ENCODE measurements around the gene CAPN5. TPM values are rescaled to one million over a fixed set of nuclear protein-coding genes. Genes with fewer than 3 reads are reported as not detected.
A peak's percentile ranks its signal among the peaks of the same experiment; 100 is the strongest.

CAPN5 gene
- total RNA-seq, 1 donor: 14.7 TPM

DNA sequence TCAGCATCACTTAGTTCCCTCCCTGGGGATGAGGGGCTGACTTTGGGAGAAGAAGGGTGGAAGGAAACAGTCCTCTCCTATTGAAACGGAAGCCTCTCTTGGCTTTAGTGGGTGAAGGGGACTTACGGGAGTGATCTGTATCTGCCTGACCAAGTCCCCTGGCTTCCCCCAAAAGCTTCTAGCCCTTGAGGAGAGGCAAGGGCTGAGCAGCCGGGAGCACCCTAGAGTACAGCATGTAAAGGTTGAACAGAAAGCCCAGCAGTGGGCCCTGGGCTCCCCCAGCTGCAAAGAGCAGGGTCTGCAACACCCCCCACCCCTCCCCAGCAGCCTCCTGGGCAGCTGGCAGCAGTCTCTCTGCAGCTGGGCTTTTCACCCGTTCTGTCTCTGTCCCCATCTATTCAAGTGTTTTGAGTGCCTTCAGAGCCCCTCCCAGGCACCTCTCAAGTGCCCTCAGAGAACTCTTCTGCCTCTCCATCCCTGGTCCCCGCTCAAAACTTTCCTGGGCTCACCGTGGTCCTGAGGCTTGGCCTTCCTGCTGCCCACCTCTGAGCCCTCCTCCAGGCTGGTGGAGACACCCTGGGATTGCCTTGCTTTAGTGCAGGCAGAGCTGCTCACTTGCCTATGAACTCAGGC lies 2.7 kb downstream of the CAPN5 start:
- H3K4me3 ChIP-seq (ENCODE audit: low read depth, low read length): no peak overlapping the region
- TF ChIP-seq, protein P1, sequence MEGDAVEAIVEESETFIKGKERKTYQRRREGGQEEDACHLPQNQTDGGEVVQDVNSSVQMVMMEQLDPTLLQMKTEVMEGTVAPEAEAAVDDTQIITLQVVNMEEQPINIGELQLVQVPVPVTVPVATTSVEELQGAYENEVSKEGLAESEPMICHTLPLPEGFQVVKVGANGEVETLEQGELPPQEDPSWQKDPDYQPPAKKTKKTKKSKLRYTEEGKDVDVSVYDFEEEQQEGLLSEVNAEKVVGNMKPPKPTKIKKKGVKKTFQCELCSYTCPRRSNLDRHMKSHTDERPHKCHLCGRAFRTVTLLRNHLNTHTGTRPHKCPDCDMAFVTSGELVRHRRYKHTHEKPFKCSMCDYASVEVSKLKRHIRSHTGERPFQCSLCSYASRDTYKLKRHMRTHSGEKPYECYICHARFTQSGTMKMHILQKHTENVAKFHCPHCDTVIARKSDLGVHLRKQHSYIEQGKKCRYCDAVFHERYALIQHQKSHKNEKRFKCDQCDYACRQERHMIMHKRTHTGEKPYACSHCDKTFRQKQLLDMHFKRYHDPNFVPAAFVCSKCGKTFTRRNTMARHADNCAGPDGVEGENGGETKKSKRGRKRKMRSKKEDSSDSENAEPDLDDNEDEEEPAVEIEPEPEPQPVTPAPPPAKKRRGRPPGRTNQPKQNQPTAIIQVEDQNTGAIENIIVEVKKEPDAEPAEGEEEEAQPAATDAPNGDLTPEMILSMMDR (IDR thresholded peaks at IDR 0.05; ENCODE audit: insufficient read depth, low read depth, low read length): no peak
- no peak for DNase-seq (ENCODE audit: low read depth)

DNA sequence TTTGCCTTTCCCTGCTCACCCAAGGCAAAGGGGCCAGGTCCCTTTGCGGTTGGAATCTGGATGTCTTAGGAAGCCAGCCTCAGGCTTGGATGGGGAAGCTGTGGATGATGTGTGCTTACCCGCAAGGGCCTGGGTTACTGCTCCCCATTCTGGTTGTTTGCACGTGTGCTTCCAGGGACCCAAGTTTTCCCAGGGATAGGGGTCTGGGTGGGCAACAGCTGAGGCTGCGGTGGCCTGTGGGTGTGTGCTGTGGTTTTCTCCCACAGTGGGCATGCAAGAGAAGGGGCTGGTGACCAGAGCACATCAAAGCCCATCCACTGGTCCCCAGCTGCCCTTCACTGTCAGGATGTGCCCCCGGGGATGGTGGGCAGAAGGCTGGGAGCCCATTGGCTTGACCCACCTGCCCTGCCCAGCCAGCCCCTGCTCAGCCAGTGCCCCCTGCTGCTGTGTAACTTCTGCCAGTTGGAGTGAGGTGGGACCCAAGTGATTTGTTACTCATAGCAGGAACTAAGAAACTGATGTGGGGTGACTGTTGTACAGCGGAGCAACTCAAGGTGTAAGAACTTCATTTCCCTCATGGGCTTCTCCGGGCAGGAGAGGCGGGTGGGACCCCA lies 3.3 kb downstream of the CAPN5 start:
- no peak for DNase-seq (ENCODE audit: low read depth)
- TF ChIP-seq, protein P1 (IDR thresholded peaks at IDR 0.05; ENCODE audit: insufficient read depth, low read depth, low read length): no peak
- no peak overlapping the region for H3K4me3 ChIP-seq (ENCODE audit: low read depth, low read length)

DNA sequence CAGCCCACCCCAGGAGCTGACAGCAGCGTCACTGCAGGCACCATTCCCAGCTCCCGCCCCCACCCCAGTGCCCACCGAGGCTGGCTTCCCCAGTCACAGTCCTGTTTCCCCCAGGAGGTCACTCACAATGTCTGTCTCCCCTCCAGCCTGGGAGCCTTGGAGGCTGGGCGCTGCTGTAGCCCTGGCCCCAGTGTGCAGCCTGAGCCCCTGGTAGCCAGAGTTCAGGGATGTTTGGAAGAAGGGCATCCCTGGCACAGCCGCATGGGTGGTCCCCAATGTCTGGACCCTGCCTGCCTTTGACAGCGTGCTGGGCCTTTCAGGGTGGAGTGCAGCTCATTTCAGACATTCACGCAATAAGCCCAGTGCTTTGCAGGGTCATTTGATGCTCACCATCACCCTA lies 4.3 kb downstream of the CAPN5 start:
- no peak overlapping the region for H3K4me3 ChIP-seq (ENCODE audit: low read depth, low read length)
- no peak for DNase-seq (ENCODE audit: low read depth)
- TF ChIP-seq, protein P1 (IDR thresholded peaks at IDR 0.05; ENCODE audit: insufficient read depth, low read depth, low read length): no peak

DNA sequence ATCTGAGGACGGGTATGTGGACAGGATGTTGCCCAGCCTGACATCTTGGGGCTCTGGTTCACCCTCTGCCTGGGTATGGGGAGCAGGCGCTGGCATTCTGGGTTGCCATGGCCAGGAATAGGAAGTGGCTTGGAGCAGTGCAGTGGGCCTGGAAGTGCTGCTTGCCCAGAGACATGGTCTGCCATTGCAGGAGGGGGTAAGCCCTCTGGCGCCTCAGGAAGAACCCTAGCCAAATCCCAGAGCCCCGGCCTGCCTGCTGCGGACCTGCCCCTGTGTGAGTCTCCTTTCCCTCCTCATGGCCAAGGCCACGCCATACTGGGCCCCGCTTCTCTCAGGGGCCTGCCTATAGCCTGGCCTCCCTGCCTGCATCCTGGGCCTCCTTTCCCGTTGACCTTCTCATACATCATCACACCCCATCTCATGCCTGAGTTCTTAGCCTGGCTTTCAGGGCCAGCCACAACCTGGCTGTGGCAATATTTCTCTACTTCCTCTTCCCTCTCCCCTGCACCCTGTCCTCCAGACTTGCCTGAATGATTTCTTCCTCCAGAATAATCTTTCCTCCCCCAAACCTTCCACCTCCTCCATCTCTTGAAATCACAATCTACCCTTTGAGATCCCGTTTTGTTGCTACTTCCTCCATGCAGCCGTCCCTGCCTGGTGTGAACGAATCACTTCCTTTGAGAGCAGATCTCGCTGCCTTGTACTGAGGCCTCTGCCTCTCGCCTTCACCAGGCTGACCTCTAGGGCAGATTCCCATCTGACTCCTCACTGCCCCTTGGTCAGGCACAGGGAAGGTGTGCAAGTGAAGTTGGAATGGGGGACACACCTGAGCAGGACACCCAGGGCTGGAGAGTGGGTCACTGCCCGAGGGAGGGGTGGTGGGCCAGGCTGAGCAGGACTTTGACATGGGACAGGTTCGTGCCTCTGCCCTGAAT lies 5.2 kb downstream of the CAPN5 start:
- no peak for DNase-seq (ENCODE audit: low read depth)
- no peak overlapping the region for H3K4me3 ChIP-seq (ENCODE audit: low read depth, low read length)
- TF ChIP-seq, protein P1 (IDR thresholded peaks at IDR 0.05; ENCODE audit: insufficient read depth, low read depth, low read length): no peak

GRCh38 chr11:77072851-77073327 lies 6.1 kb downstream of the CAPN5 start:
- DNase-seq (ENCODE audit: low read depth): no peak
- no peak overlapping the region for H3K4me3 ChIP-seq (ENCODE audit: low read depth, low read length)
- TF ChIP-seq, protein P1 (IDR thresholded peaks at IDR 0.05; ENCODE audit: insufficient read depth, low read depth, low read length): no peak

DNA sequence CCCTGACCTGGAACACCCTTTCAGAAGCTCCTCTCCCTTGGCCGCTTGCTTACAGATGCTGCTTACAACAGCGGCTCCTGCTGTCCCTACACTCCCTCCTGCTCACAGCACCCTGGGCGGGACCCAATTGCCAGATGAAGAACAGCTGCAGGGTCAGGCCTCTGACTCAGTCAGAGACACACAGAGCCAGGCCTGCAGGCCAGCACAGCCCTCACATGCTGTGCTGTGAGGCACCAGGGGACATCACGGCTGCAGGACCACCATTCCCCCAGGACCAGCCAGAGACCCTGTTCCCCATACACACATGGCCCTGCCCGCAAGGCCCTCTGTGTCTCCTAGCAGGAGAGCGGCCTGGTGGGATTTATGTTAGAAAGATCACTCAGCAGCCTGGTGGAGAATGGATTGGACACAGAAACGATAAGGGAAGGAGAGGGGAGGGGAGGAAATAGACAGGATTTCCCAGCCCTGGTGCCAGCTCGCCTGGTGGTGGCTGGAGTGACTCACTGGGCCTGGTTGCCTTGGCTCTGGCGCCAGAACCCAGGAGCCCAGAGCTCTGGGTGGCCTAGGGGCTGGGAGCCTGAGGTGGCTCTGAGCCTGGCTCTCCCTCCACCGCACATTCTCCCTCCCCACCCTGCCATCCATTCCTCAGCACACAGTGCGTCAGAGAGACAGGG lies 6.7 kb downstream of the CAPN5 start:
- TF ChIP-seq, protein P1 (IDR thresholded peaks at IDR 0.05; ENCODE audit: insufficient read depth, low read depth, low read length): peak; percentile 78
- no peak overlapping the region for H3K4me3 ChIP-seq (ENCODE audit: low read depth, low read length)
- peak; percentile 98 for DNase-seq (ENCODE audit: low read depth)
